Mesendoderm (in vitro differentiated cells): ENCODE measurements around the gene SPEM2.

Experiments
- DNase-seq: peaks from one replicate; pipeline ENCODE4 v3.0.0; 2013
- H2AK5ac ChIP-seq: 2 replicates; pipeline ENCODE4 v1.6.1; 2013; ENCODE audit warnings: low read length, inconsistent platforms
- H2BK120ac ChIP-seq: 2 replicates; pipeline ENCODE4 v1.6.1; 2013; ENCODE audit warnings: low read depth, mild to moderate bottlenecking, low read length, moderate library complexity, mixed read lengths
- H2BK15ac ChIP-seq: replicated peaks from 2 replicates; pipeline ENCODE4 v1.6.1; 2013; ENCODE audit warnings: low read depth, mild to moderate bottlenecking, moderate library complexity
- H2BK5ac ChIP-seq: 2 replicates; pipeline ENCODE4 v1.6.1; 2013; ENCODE audit warnings: low read length, inconsistent platforms
- H3K18ac ChIP-seq: 2 replicates; pipeline ENCODE4 v1.6.1; 2013; ENCODE audit warnings: mild to moderate bottlenecking, low read length, mixed read lengths
- H3K23ac ChIP-seq: one replicate; pipeline ENCODE4 v1.6.1; 2013; ENCODE audit warnings: low read length
- H3K27ac ChIP-seq: 2 replicates; pipeline ENCODE4 v1.5.1; 2013; ENCODE audit warnings: low read depth, mild to moderate bottlenecking, inconsistent platforms, low read length, moderate library complexity
- H3K27me3 ChIP-seq: 2 replicates; pipeline ENCODE4 v1.6.1; 2013; ENCODE audit warnings: low read length, control low read depth, mild to moderate bottlenecking, inconsistent platforms; ENCODE audit not compliant: insufficient read depth, poor library complexity
- H3K36me3 ChIP-seq: 2 replicates; pipeline ENCODE4 v1.6.1; 2013; ENCODE audit warnings: low read length, inconsistent platforms; ENCODE audit not compliant: control insufficient read depth, insufficient read depth
- H3K4ac ChIP-seq: one replicate; pipeline ENCODE4 v1.6.1; 2013; ENCODE audit warnings: low read depth, mild to moderate bottlenecking, low read length, moderate library complexity
- H3K4me1 ChIP-seq: 2 replicates; pipeline ENCODE4 v1.6.1; 2013; ENCODE audit warnings: low read depth, low read length, inconsistent platforms; ENCODE audit not compliant: control insufficient read depth
- H3K4me2 ChIP-seq: 2 replicates; pipeline ENCODE4 v1.6.1; 2013; ENCODE audit warnings: low read length
- H3K4me3 ChIP-seq: 2 replicates; pipeline ENCODE4 v1.5.1; 2013; ENCODE audit warnings: mild to moderate bottlenecking, low read length
- H3K56ac ChIP-seq: one replicate; pipeline ENCODE4 v1.6.1; 2013; ENCODE audit warnings: low read length
- H3K79me1 ChIP-seq: 2 replicates; pipeline ENCODE4 v1.6.1; 2013; ENCODE audit warnings: low read length, inconsistent platforms
- H3K79me2 ChIP-seq: 2 replicates; pipeline ENCODE4 v1.6.1; 2013; ENCODE audit warnings: mild to moderate bottlenecking, low read length; ENCODE audit not compliant: control insufficient read depth, insufficient read depth
- H3K9ac ChIP-seq: 2 replicates; pipeline ENCODE4 v1.6.1; 2013; ENCODE audit warnings: low read length, inconsistent platforms
- H4K5ac ChIP-seq: one replicate; pipeline ENCODE4 v1.6.1; 2013; ENCODE audit warnings: low read length
- H4K8ac ChIP-seq: one replicate; pipeline ENCODE4 v1.6.1; 2013; ENCODE audit warnings: low read depth, mild to moderate bottlenecking, control low read depth, low read length, moderate library complexity
- WGBS: extraction: QIAGEN DNeasy Blood & Tissue Kit; methylation state at CpG from one replicate; pipeline ENCODE4 v1.1.7; 2013; ENCODE audit warnings: low lambda C conversion rate, missing lambda C conversion rate; ENCODE audit not compliant: insufficient coverage; ENCODE audit errors: extremely low coverage; 5-methylcytosine and 5-hydroxymethylcytosine counted together

SPEM2 gene

GRCh38 chr17:7414837-7415236 lies 10.6 kb upstream of the SPEM2 start:
- H4K8ac ChIP-seq = no peak overlapping the region
- H4K5ac ChIP-seq = no peak overlapping the region
- no peak overlapping the region for H3K23ac ChIP-seq
- no peak for DNase-seq
- H3K4ac ChIP-seq = no peak overlapping the region
- H2BK15ac ChIP-seq = no peak overlapping the region
- H3K4me2 ChIP-seq = no peak overlapping the region
- no peak overlapping the region for H3K4me3 ChIP-seq
- H3K9ac ChIP-seq = no peak overlapping the region
- no peak overlapping the region for H3K27ac ChIP-seq
- no peak overlapping the region for H2BK5ac ChIP-seq
- H2AK5ac ChIP-seq = no peak overlapping the region
- H3K27me3 ChIP-seq = no peaks in the 10 kb centered on the region
- no CpG with 5 or more reads among the region's 14 CpGs for WGBS
- H3K56ac ChIP-seq = no peak overlapping the region
- no peaks in the 10 kb centered on the region for H3K4me1 ChIP-seq
- no peaks in the 10 kb centered on the region for H3K79me1 ChIP-seq
- no peak overlapping the region for H2BK120ac ChIP-seq
- H3K79me2 ChIP-seq = no peaks in the 10 kb centered on the region
- H3K18ac ChIP-seq = no peak overlapping the region
- H3K36me3 ChIP-seq = no peaks in the 10 kb centered on the region

- no peaks in the 10 kb centered on the region for H3K79me1 ChIP-seq
- no CpG with 5 or more reads among the region's 23 CpGs for WGBS
- DNase-seq = no peak
- H3K27ac ChIP-seq = no peak overlapping the region
- H2AK5ac ChIP-seq = no peak overlapping the region
- no peak overlapping the region for H2BK120ac ChIP-seq
- no peak overlapping the region for H3K9ac ChIP-seq
- no peaks in the 10 kb centered on the region for H3K79me2 ChIP-seq
- H3K23ac ChIP-seq = no peak overlapping the region
- no peak overlapping the region for H2BK5ac ChIP-seq
- H3K18ac ChIP-seq = no peak overlapping the region
- no peak overlapping the region for H4K8ac ChIP-seq
- no peaks in the 10 kb centered on the region for H3K4me1 ChIP-seq
- H2BK15ac ChIP-seq = no peak overlapping the region
- H4K5ac ChIP-seq = no peak overlapping the region
- no peak overlapping the region for H3K56ac ChIP-seq
- H3K4me2 ChIP-seq = no peak overlapping the region
- H3K4ac ChIP-seq = no peak overlapping the region
- no peaks in the 10 kb centered on the region for H3K27me3 ChIP-seq
- no peaks in the 10 kb centered on the region for H3K36me3 ChIP-seq
- no peak overlapping the region for H3K4me3 ChIP-seq
Measured at GRCh38 chr17:7415784-7416183, 9.6 kb upstream of the SPEM2 start.

- Histone ChIP-seq H3K4me3 (no peak overlapping the region), H2BK5ac (no peak overlapping the region), H2BK15ac (no peak overlapping the region), H3K4me1 (no peaks in the 10 kb centered on the region), H3K9ac (no peak overlapping the region), H3K18ac (no peak overlapping the region), H3K27ac (no peak overlapping the region), H3K27me3 (no peaks in the 10 kb centered on the region), H4K5ac (no peak overlapping the region), H2AK5ac (no peak overlapping the region), H3K36me3 (no peaks in the 10 kb centered on the region), H2BK120ac (no peak overlapping the region), H3K79me2 (no peaks in the 10 kb centered on the region), H3K79me1 (no peaks in the 10 kb centered on the region), H4K8ac (no peak overlapping the region), H3K56ac (no peak overlapping the region), H3K4ac (no peak overlapping the region), H3K23ac (no peak overlapping the region), H3K4me2 (no peak overlapping the region)
- WGBS = no CpG with 5 or more reads among the region's 6 CpGs
- DNase-seq = no peak
Measured at GRCh38 chr17:7416323-7416722, 9.1 kb upstream of the SPEM2 start.

- no peak overlapping the region for H3K23ac ChIP-seq
- H3K27ac ChIP-seq = no peak overlapping the region
- H3K4me3 ChIP-seq = no peak overlapping the region
- no peak overlapping the region for H4K5ac ChIP-seq
- no CpG with 5 or more reads among the region's 54 CpGs for WGBS
- no peak overlapping the region for H2BK15ac ChIP-seq
- no peaks in the 10 kb centered on the region for H3K79me2 ChIP-seq
- H3K36me3 ChIP-seq = no peaks in the 10 kb centered on the region
- no peak overlapping the region for H2BK5ac ChIP-seq
- no peak overlapping the region for H3K9ac ChIP-seq
- H3K4me1 ChIP-seq = no peaks in the 10 kb centered on the region
- H3K18ac ChIP-seq = no peak overlapping the region
- no peaks in the 10 kb centered on the region for H3K27me3 ChIP-seq
- DNase-seq = no peak
- H4K8ac ChIP-seq = no peak overlapping the region
- H3K4me2 ChIP-seq = no peak overlapping the region
- H3K4ac ChIP-seq = no peak overlapping the region
- no peaks in the 10 kb centered on the region for H3K79me1 ChIP-seq
- H2BK120ac ChIP-seq = no peak overlapping the region
- H2AK5ac ChIP-seq = no peak overlapping the region
- H3K56ac ChIP-seq = no peak overlapping the region
Measured at GRCh38 chr17:7417056-7417655, 8.3 kb upstream of the SPEM2 start.

GRCh38 chr17:7418472-7419152 lies 6.8 kb upstream of the SPEM2 start:
- Histone ChIP-seq H3K9ac (no peak overlapping the region), H3K4me1 (no peaks in the 10 kb centered on the region), H4K5ac (no peak overlapping the region), H3K56ac (peak overlapping the region; percentile 10), H3K27me3 (no peaks in the 10 kb centered on the region), H3K36me3 (no peaks in the 10 kb centered on the region), H2AK5ac (no peak overlapping the region), H3K4me2 (no peak overlapping the region), H2BK5ac (no peak overlapping the region), H3K79me1 (no peaks in the 10 kb centered on the region), H3K4ac (no peak overlapping the region), H2BK15ac (no peak overlapping the region), H3K18ac (no peak overlapping the region), H3K79me2 (no peaks in the 10 kb centered on the region), H4K8ac (no peak overlapping the region), H2BK120ac (no peak overlapping the region), H3K23ac (no peak overlapping the region), H3K27ac (no peak overlapping the region), H3K4me3 (no peak overlapping the region)
- WGBS = no CpG with 5 or more reads among the region's 18 CpGs
- DNase-seq = no peak
